Measurements from ENCODE around the gene KCNJ1.

Gene KCNJ1

GRCh38 chr11:128867277-128867676 lies at the start of gene KCNJ1:
TSS of gene KCNJ1 (minus strand) at chr11:128867296. CDS start at chr11:128840243, 27,053 bp downstream.
- DNase-seq = no peak

- DNase-seq = no peak
Measured at GRCh38 chr11:128916681-128917080, 49.6 kb upstream of the KCNJ1 start.

- DNase-seq = no peak
Measured at GRCh38 chr11:128916037-128916572, 49.0 kb upstream of the KCNJ1 start.

GRCh38 chr11:128915149-128915521 lies 48.0 kb upstream of the KCNJ1 start:
- DNase-seq = no peak

GRCh38 chr11:128914216-128915148 lies 47.4 kb upstream of the KCNJ1 start:
- DNase-seq = no peak

GRCh38 chr11:128913806-128914205 lies 46.7 kb upstream of the KCNJ1 start:
- DNase-seq = no peak

- DNase-seq = no peak
Measured at GRCh38 chr11:128911701-128912100, 44.6 kb upstream of the KCNJ1 start.

GRCh38 chr11:128911239-128911638 lies 44.1 kb upstream of the KCNJ1 start:
- no peak for DNase-seq

- no peak for DNase-seq
Measured at GRCh38 chr11:128910576-128910975, 43.5 kb upstream of the KCNJ1 start.

- DNase-seq = no peak
Measured at GRCh38 chr11:128909438-128910125, 42.5 kb upstream of the KCNJ1 start.

GRCh38 chr11:128908391-128909246 lies 41.5 kb upstream of the KCNJ1 start:
- no peak for DNase-seq

GRCh38 chr11:128907585-128907984 lies 40.5 kb upstream of the KCNJ1 start:
- DNase-seq = no peak

- no peak for DNase-seq
Measured at GRCh38 chr11:128906185-128907050, 39.3 kb upstream of the KCNJ1 start.

- peak; percentile 28 for DNase-seq
Measured at GRCh38 chr11:128905345-128906184, 38.5 kb upstream of the KCNJ1 start.

- DNase-seq = no peak
Measured at GRCh38 chr11:128904656-128905344, 37.7 kb upstream of the KCNJ1 start.

GRCh38 chr11:128904303-128904655 lies 37.2 kb upstream of the KCNJ1 start:
- no peak for DNase-seq

- no peak for DNase-seq
Measured at GRCh38 chr11:128903248-128904061, 36.4 kb upstream of the KCNJ1 start.

GRCh38 chr11:128902515-128903066 lies 35.5 kb upstream of the KCNJ1 start:
- DNase-seq = no peak
